GM21515 (cell line): ENCODE data around the gene TNKS2.
"Not testable (repeated sequence)": the region's sequence is repeated elsewhere in the genome, so short reads cannot be mapped to it uniquely, and the experiment has no call there.

Experiments
- ATAC-seq: cut with Tn5 transposase; IDR thresholded peaks from one replicate; pipeline ENCODE4 v1.9.1; 2021; ENCODE audit not compliant: unreplicated experiment

Gene TNKS2

GRCh38 chr10:91865562-91866081, 67.4 kb downstream of the TNKS2 start:
- ATAC-seq: no peak

GRCh38 chr10:91875156-91875555, 76.9 kb downstream of the TNKS2 start:
- no peak for ATAC-seq

GRCh38 chr10:91875779-91876178, 77.6 kb downstream of the TNKS2 start:
- no peak for ATAC-seq

DNA sequence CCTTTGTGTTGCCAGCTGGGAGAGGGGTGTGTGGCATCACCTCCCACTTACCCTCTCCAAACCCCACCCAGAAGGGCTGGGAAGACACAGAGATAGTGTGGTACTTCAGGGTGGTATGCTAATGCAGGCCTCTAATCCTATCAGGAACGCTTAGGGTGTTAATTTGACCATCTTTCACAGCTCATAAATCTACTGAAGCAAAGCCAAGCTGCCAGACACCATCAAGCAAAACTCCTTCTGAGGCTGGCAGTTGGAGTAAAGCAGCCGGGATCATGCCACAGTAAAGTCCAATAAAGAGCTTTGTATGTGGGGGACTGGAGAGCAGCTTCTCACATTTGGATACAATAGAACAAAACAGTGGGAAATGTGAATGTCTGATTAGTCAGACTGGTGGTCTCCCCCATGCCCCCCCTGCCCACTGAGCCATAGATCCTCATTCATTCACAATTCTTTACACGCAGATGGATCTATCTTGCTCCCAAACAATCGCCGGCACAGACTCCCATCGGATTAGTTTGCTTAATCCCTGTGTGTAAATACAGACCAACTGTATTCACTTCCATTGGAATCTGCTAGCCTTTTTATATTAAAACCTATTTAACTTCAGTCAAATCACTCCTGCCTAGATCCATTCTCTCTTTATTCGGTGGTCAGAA, 81.4 kb downstream of the TNKS2 start:
- ATAC-seq: no peak

DNA sequence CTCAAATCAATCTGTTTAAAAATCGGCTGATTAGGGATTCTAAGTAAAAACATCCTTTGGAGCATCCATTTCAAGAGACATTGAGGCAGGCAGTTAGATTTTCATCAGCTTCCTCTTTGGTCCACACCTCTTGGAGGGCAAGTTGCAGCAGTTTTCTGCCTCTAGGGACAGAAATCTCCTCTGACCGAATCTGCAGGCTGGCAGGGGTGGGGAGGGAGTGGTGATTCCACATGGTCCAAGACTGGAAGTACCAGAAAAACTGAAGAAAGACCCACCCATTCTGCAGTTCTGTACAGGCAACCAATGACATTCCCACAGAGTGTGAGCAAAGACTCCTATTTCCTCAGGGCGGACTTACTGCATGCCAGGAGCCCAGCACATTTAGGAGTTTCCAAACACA, 82.1 kb downstream of the TNKS2 start:
- no peak for ATAC-seq

DNA sequence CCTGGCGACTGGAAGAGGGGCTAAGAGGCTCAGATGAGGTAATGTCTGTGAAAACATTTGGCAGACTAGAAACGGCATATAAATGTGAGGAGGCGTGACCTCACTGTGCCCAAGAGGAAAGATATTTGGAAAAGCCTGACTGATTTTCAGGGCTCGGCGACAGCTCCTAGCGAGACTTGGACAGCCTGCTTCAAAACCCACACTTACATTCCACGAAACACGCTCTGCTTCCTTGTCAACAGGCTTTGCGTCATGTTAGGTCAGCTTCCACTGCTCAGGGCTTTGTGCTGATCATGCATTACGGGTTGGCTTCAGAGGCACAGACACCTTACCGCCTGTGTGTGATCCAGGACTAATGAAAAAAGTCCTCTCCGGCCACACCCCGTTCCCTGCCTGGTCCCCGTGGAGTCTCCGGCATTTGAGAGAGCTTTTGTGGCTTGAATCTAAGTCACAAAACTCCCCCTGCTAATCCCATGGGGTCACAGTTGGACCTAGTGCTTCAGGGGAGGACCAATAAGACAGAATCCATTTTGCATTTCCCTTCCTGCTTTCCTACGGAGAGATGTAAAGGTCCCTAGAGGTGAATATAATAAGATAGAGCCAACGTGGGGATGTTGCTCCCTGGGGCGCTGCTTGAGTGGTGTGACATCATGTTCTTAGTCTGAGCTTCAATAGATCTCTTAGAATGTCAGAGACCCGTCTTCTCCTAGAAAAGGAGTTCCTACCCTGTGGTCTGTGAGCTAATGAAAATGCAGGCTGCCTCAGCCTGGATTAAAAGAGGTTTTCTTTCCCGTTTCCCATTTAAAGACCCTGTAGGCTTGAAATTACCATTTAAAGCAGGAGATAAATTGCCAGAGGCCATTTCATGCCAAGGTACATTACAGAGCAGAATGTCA, 85.6 kb downstream of the TNKS2 start:
- ATAC-seq: no peak

DNA sequence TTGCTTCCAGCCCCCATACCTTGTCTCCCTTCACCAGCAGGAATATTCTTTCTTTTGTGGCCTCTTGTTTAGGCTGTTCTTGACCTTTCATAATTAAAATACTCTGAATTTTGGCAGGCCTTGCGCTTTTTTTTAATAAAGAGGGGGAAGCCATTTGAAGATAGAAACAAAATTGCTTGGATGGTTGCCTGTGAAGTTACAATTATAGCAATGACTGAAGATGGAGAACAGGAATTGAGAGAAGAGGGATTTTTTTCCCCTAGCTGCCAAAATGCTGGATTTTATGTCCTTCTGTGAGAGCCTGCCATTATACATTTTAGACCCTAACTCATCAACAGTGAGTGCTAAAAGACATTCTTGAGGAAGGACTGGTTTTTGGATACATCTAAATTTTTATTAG, 86.3 kb downstream of the TNKS2 start:
- no peak for ATAC-seq

- ATAC-seq: no peak
These were observed 87.3 kb downstream of the TNKS2 start for GRCh38 chr10:91885362-91886079.

GRCh38 chr10:91886954-91887271, 88.7 kb downstream of the TNKS2 start:
- no peak for ATAC-seq

- no peak for ATAC-seq
These were observed 89.2 kb downstream of the TNKS2 start for GRCh38 chr10:91887272-91888076.

- ATAC-seq: no peak
These were observed 93.1 kb downstream of the TNKS2 start for GRCh38 chr10:91891125-91892001.

- no peak for ATAC-seq
These were observed 94.8 kb downstream of the TNKS2 start for GRCh38 chr10:91893051-91893450.

- ATAC-seq: not testable (repeated sequence)
These were observed 96.0 kb downstream of the TNKS2 start for GRCh38 chr10:91894261-91894685.

- ATAC-seq: no peak
These were observed 98.1 kb downstream of the TNKS2 start for GRCh38 chr10:91896212-91896756.

DNA sequence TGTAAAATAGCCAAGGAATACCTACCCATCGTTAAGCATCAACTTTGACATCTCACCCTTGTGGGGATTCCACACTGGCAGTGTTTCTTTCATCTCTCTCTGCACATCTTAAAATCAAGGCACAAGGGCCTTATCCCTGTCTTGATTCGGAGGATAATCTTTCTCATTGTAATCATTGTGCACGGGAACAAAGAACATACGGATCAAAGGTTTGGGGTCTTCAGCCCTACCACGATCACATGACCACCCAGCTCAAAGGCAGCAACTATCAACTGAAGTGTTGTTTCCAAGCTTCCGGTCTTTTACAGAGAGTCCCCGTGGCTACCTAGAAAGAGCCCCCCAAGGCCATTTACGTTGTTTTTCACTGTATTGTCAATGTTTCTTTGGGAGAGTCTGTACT, 99.2 kb downstream of the TNKS2 start:
- no peak for ATAC-seq

- no peak for ATAC-seq
These were observed 103.8 kb downstream of the TNKS2 start for GRCh38 chr10:91901784-91902677.

- no peak for ATAC-seq
These were observed 108.9 kb downstream of the TNKS2 start for GRCh38 chr10:91907033-91907594.

DNA sequence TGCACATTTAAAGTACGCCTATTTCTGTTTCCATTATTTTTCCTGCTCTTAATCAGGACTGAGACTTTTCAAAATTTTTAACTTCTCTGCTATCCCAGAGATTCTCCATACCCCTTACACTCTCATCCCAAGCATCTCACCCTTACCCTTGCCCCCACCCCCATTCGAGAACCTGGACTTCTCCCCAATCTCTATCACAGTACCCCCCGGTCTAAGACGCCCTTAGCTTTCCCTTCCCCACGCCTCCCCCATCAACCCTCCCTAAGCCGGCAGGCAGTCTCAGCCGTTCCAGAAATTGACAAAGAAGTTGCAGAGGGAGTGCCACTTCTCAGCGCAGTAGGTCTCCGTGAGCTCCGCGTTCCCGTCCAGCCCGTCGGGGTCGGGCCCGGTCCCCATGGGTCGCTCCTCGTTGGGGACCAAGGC, 109.7 kb downstream of the TNKS2 start:
- ATAC-seq: no peak
